Measurements from ENCODE around the gene USP47. TPM values are rescaled to one million over a fixed set of nuclear protein-coding genes. Genes with fewer than 3 reads are reported as not detected.

The USP47 gene
- total RNA-seq, 1 experiment from 2014 or later, result 39.2 TPM

GRCh38 chr11:11818529-11819121, 23.1 kb upstream of the USP47 start:
- no peaks in the 10 kb centered on the region for H3K4me1 ChIP-seq (ENCODE audit: control insufficient read depth, insufficient read depth, low read length)
- no peak overlapping the region for H3K4me3 ChIP-seq (ENCODE audit: low read depth in 2 of 2, low read length in 2 of 2)
- POLR2A ChIA-PET, result no interaction called here
- no peak for ATAC-seq
- no peaks in the 10 kb centered on the region for H3K27me3 ChIP-seq (ENCODE audit: control insufficient read depth, insufficient read depth, low read length)
- no peaks in the 10 kb centered on the region for H3K9me3 ChIP-seq (ENCODE audit: control insufficient read depth, insufficient read depth, low read depth, low read length)
- intact Hi-C loops (cut with micrococcal nuclease; ENCODE audit: unreplicated experiment), result no loop called here
- TF ChIP-seq CTCF (IDR thresholded peaks at IDR 0.05) (no peak), REST (IDR thresholded peaks at IDR 0.05; ENCODE audit: insufficient read depth in 1 of 2, low read depth in 2 of 2, low read length in 1 of 2) (no peak), TCF7L2 (IDR thresholded peaks at IDR 0.05; ENCODE audit: low read depth, low read length) (no peak), POLR2AphosphoS5 (IDR thresholded peaks at IDR 0.05; ENCODE audit: low read depth, low read length) (no peak), SIN3A (IDR thresholded peaks at IDR 0.05; ENCODE audit: borderline replicate concordance, insufficient read depth, low read depth, low read length) (no peak)
- no peaks in the 10 kb centered on the region for H3K36me3 ChIP-seq (ENCODE audit: control insufficient read depth, insufficient read depth, low read length)
- DNase-seq (ENCODE audit: low read depth, low spot score), result no peak
- in situ Hi-C loops (cut with HindIII; ENCODE audit: low pct_unique_long_range_greater_than_20kb, low sequenced_read_pairs), result no loop called here
- no peak overlapping the region for H3K27ac ChIP-seq (ENCODE audit: low read length)
- CTCF ChIA-PET, result interaction anchor here (0.6 kb wide), 1 partner anchor 1029 kb away, joined by 11 read pairs; no protein-coding TSS in a partner anchor
- no TSS peak for BruUV-seq (replicated peaks)

- DNase-seq (ENCODE audit: low read depth, low spot score) (no peak), ATAC-seq (no peak)
- in situ Hi-C loops (cut with HindIII; ENCODE audit: low pct_unique_long_range_greater_than_20kb, low sequenced_read_pairs), result no loop called here
- intact Hi-C loops (cut with micrococcal nuclease; ENCODE audit: unreplicated experiment), result no loop called here
- Histone ChIP-seq H3K27ac (ENCODE audit: low read length) (no peak overlapping the region), H3K4me3 (ENCODE audit: low read depth in 2 of 2, low read length in 2 of 2) (no peak overlapping the region), H3K27me3 (ENCODE audit: control insufficient read depth, insufficient read depth, low read length) (no peaks in the 10 kb centered on the region), H3K4me1 (ENCODE audit: control insufficient read depth, insufficient read depth, low read length) (no peaks in the 10 kb centered on the region), H3K36me3 (ENCODE audit: control insufficient read depth, insufficient read depth, low read length) (no peaks in the 10 kb centered on the region), H3K9me3 (ENCODE audit: control insufficient read depth, insufficient read depth, low read depth, low read length) (no peaks in the 10 kb centered on the region)
- ChIA-PET CTCF (no interaction called here), POLR2A (interaction anchor here (0.6 kb wide), 1 partner anchor 35 kb away, joined by 5 read pairs; no protein-coding TSS in a partner anchor)
- no peak for TF ChIP-seq TCF7L2 (IDR thresholded peaks at IDR 0.05; ENCODE audit: low read depth, low read length)
- no peak for TF ChIP-seq CTCF (IDR thresholded peaks at IDR 0.05)
- TF ChIP-seq SIN3A (IDR thresholded peaks at IDR 0.05; ENCODE audit: borderline replicate concordance, insufficient read depth, low read depth, low read length), result no peak
- no peak for TF ChIP-seq POLR2AphosphoS5 (IDR thresholded peaks at IDR 0.05; ENCODE audit: low read depth, low read length)
- TF ChIP-seq REST (IDR thresholded peaks at IDR 0.05; ENCODE audit: insufficient read depth in 1 of 2, low read depth in 2 of 2, low read length in 1 of 2), result no peak
- BruUV-seq (replicated peaks), result no TSS peak
These were observed 19.9 kb upstream of the USP47 start for GRCh38 chr11:11821899-11822298.

Data from Panc1 (cell line).